Tibial nerve (tissue), 4 donors: ENCODE data around the gene KCNMA1.
"Not testable (repeated sequence)": the region's sequence is repeated elsewhere in the genome, so short reads cannot be mapped to it uniquely, and the experiment has no call there.

Experiments used
- CTCF ChIP-seq, 5 experiments: fragments of 200-600 bp in 3 of 5; fragments of 450-650 bp in 2 of 5; sonication (generic) in 3 of 5; IDR thresholded peaks; one replicate each; pipeline ENCODE4 v1.5.1; 2016 to 2019; ENCODE audit warnings: antibody characterized with exemption in 5 of 5, mild to moderate bottlenecking in 3 of 5, moderate library complexity in 2 of 5
- EP300 ChIP-seq, 2 donors: sonication (generic); formaldehyde crosslinking; IDR thresholded peaks; one replicate each; pipeline ENCODE4 v1.6.1; 2017; ENCODE audit warnings: antibody characterized with exemption in 2 of 2, mild to moderate bottlenecking in 1 of 2
- POLR2A ChIP-seq, 2 donors: fragments of 450-650 bp; IDR thresholded peaks; one replicate each; pipeline ENCODE4 v1.6.1; 2017; ENCODE audit warnings: antibody characterized with exemption in 2 of 2, mild to moderate bottlenecking in 2 of 2, moderate library complexity in 2 of 2

- not testable (repeated sequence) for TF ChIP-seq POLR2A, CTCF, EP300 (IDR thresholded peaks at IDR 0.05)
These were observed 21.6 kb upstream of the KCNMA1 start for GRCh38 chr10:77659046-77659670.
